ENCODE measurements around the gene SDF4.

GRCh38 chr1:1202831-1203560 is 28.8 kb downstream of the SDF4 start:
- TF ChIP-seq EZH2phosphoT487 (IDR thresholded peaks at IDR 0.05; ENCODE audit: insufficient read depth, low read depth) (no peak), EZH2 (IDR thresholded peaks at IDR 0.05; ENCODE audit: insufficient read depth, poor library complexity, severe bottlenecking) (no peak)

Measured in GM23248 (cell line).